ENCODE data around the gene RYR2.

RYR2 gene

GRCh38 chr1:237527761-237528160, 485.8 kb downstream of the RYR2 start:
- Histone ChIP-seq H3K36me3 (ENCODE audit: control insufficient read depth, insufficient read depth, low read length) (no peaks in the 10 kb centered on the region), H3K4me3 (ENCODE audit: insufficient read depth, low read depth, low read length, poor library complexity, severe bottlenecking) (no peak overlapping the region), H3K27ac (ENCODE audit: insufficient read depth, low read length, poor library complexity, severe bottlenecking) (no peak overlapping the region), H3K9me3 (ENCODE audit: control insufficient read depth, low read length) (no peaks in the 10 kb centered on the region), H3K27me3 (replicated peaks; ENCODE audit: control insufficient read depth, insufficient read depth, low read length, poor library complexity, severe bottlenecking) (no peaks in the 10 kb centered on the region), H3K4me1 (ENCODE audit: control insufficient read depth, insufficient read depth, low read length, poor library complexity, severe bottlenecking) (no peaks in the 10 kb centered on the region)
- DNase-seq, result no peak

- H3K4me3 ChIP-seq (ENCODE audit: insufficient read depth, low read depth, low read length, poor library complexity, severe bottlenecking), result no peak overlapping the region
- no peaks in the 10 kb centered on the region for H3K36me3 ChIP-seq (ENCODE audit: control insufficient read depth, insufficient read depth, low read length)
- no peak for DNase-seq
- H3K9me3 ChIP-seq (ENCODE audit: control insufficient read depth, low read length), result no peaks in the 10 kb centered on the region
- H3K27ac ChIP-seq (ENCODE audit: insufficient read depth, low read length, poor library complexity, severe bottlenecking), result no peak overlapping the region
- H3K27me3 ChIP-seq (replicated peaks; ENCODE audit: control insufficient read depth, insufficient read depth, low read length, poor library complexity, severe bottlenecking), result no peaks in the 10 kb centered on the region
- no peaks in the 10 kb centered on the region for H3K4me1 ChIP-seq (ENCODE audit: control insufficient read depth, insufficient read depth, low read length, poor library complexity, severe bottlenecking)
Measured at GRCh38 chr1:237528545-237528944, 486.6 kb downstream of the RYR2 start.

GRCh38 chr1:237539055-237539454, 497.1 kb downstream of the RYR2 start:
- no peak overlapping the region for H3K4me3 ChIP-seq (ENCODE audit: insufficient read depth, low read depth, low read length, poor library complexity, severe bottlenecking)
- no peak overlapping the region for H3K27ac ChIP-seq (ENCODE audit: insufficient read depth, low read length, poor library complexity, severe bottlenecking)
- no peaks in the 10 kb centered on the region for H3K4me1 ChIP-seq (ENCODE audit: control insufficient read depth, insufficient read depth, low read length, poor library complexity, severe bottlenecking)
- no peaks in the 10 kb centered on the region for H3K36me3 ChIP-seq (ENCODE audit: control insufficient read depth, insufficient read depth, low read length)
- no peaks in the 10 kb centered on the region for H3K27me3 ChIP-seq (replicated peaks; ENCODE audit: control insufficient read depth, insufficient read depth, low read length, poor library complexity, severe bottlenecking)
- no peaks in the 10 kb centered on the region for H3K9me3 ChIP-seq (ENCODE audit: control insufficient read depth, low read length)
- no peak for DNase-seq

GRCh38 chr1:237542525-237543418, 500.8 kb downstream of the RYR2 start:
- no peak for DNase-seq
- no peaks in the 10 kb centered on the region for H3K36me3 ChIP-seq (ENCODE audit: control insufficient read depth, insufficient read depth, low read length)
- no peaks in the 10 kb centered on the region for H3K9me3 ChIP-seq (ENCODE audit: control insufficient read depth, low read length)
- no peaks in the 10 kb centered on the region for H3K4me1 ChIP-seq (ENCODE audit: control insufficient read depth, insufficient read depth, low read length, poor library complexity, severe bottlenecking)
- H3K4me3 ChIP-seq (ENCODE audit: insufficient read depth, low read depth, low read length, poor library complexity, severe bottlenecking), result no peak overlapping the region
- H3K27me3 ChIP-seq (replicated peaks; ENCODE audit: control insufficient read depth, insufficient read depth, low read length, poor library complexity, severe bottlenecking), result no peaks in the 10 kb centered on the region
- H3K27ac ChIP-seq (ENCODE audit: insufficient read depth, low read length, poor library complexity, severe bottlenecking), result no peak overlapping the region

GRCh38 chr1:237553078-237553477, 511.1 kb downstream of the RYR2 start:
- Histone ChIP-seq H3K27ac (ENCODE audit: insufficient read depth, low read length, poor library complexity, severe bottlenecking) (no peak overlapping the region), H3K36me3 (ENCODE audit: control insufficient read depth, insufficient read depth, low read length) (no peaks in the 10 kb centered on the region), H3K9me3 (ENCODE audit: control insufficient read depth, low read length) (no peaks in the 10 kb centered on the region), H3K4me1 (ENCODE audit: control insufficient read depth, insufficient read depth, low read length, poor library complexity, severe bottlenecking) (no peaks in the 10 kb centered on the region), H3K27me3 (replicated peaks; ENCODE audit: control insufficient read depth, insufficient read depth, low read length, poor library complexity, severe bottlenecking) (no peaks in the 10 kb centered on the region), H3K4me3 (ENCODE audit: insufficient read depth, low read depth, low read length, poor library complexity, severe bottlenecking) (no peak overlapping the region)
- no peak for DNase-seq

GRCh38 chr1:237556911-237557310, 514.9 kb downstream of the RYR2 start:
- no peak overlapping the region for H3K4me3 ChIP-seq (ENCODE audit: insufficient read depth, low read depth, low read length, poor library complexity, severe bottlenecking)
- H3K4me1 ChIP-seq (ENCODE audit: control insufficient read depth, insufficient read depth, low read length, poor library complexity, severe bottlenecking), result no peaks in the 10 kb centered on the region
- H3K36me3 ChIP-seq (ENCODE audit: control insufficient read depth, insufficient read depth, low read length), result no peaks in the 10 kb centered on the region
- H3K27ac ChIP-seq (ENCODE audit: insufficient read depth, low read length, poor library complexity, severe bottlenecking), result no peak overlapping the region
- no peaks in the 10 kb centered on the region for H3K9me3 ChIP-seq (ENCODE audit: control insufficient read depth, low read length)
- no peak for DNase-seq
- no peaks in the 10 kb centered on the region for H3K27me3 ChIP-seq (replicated peaks; ENCODE audit: control insufficient read depth, insufficient read depth, low read length, poor library complexity, severe bottlenecking)

GRCh38 chr1:237562242-237562823, 520.3 kb downstream of the RYR2 start:
- Histone ChIP-seq H3K4me1 (ENCODE audit: control insufficient read depth, insufficient read depth, low read length, poor library complexity, severe bottlenecking) (no peaks in the 10 kb centered on the region), H3K27ac (ENCODE audit: insufficient read depth, low read length, poor library complexity, severe bottlenecking) (no peak overlapping the region), H3K36me3 (ENCODE audit: control insufficient read depth, insufficient read depth, low read length) (no peaks in the 10 kb centered on the region), H3K27me3 (replicated peaks; ENCODE audit: control insufficient read depth, insufficient read depth, low read length, poor library complexity, severe bottlenecking) (no peaks in the 10 kb centered on the region), H3K9me3 (ENCODE audit: control insufficient read depth, low read length) (no peaks in the 10 kb centered on the region), H3K4me3 (ENCODE audit: insufficient read depth, low read depth, low read length, poor library complexity, severe bottlenecking) (no peak overlapping the region)
- no peak for DNase-seq

GRCh38 chr1:237565236-237565635, 523.3 kb downstream of the RYR2 start:
- H3K4me1 ChIP-seq (ENCODE audit: control insufficient read depth, insufficient read depth, low read length, poor library complexity, severe bottlenecking), result no peaks in the 10 kb centered on the region
- H3K27ac ChIP-seq (ENCODE audit: insufficient read depth, low read length, poor library complexity, severe bottlenecking), result no peak overlapping the region
- no peaks in the 10 kb centered on the region for H3K27me3 ChIP-seq (replicated peaks; ENCODE audit: control insufficient read depth, insufficient read depth, low read length, poor library complexity, severe bottlenecking)
- no peaks in the 10 kb centered on the region for H3K9me3 ChIP-seq (ENCODE audit: control insufficient read depth, low read length)
- H3K4me3 ChIP-seq (ENCODE audit: insufficient read depth, low read depth, low read length, poor library complexity, severe bottlenecking), result no peak overlapping the region
- H3K36me3 ChIP-seq (ENCODE audit: control insufficient read depth, insufficient read depth, low read length), result no peaks in the 10 kb centered on the region
- no peak for DNase-seq

GRCh38 chr1:237566581-237566980, 524.6 kb downstream of the RYR2 start:
- Histone ChIP-seq H3K9me3 (ENCODE audit: control insufficient read depth, low read length) (no peaks in the 10 kb centered on the region), H3K4me1 (ENCODE audit: control insufficient read depth, insufficient read depth, low read length, poor library complexity, severe bottlenecking) (no peaks in the 10 kb centered on the region), H3K36me3 (ENCODE audit: control insufficient read depth, insufficient read depth, low read length) (no peaks in the 10 kb centered on the region), H3K4me3 (ENCODE audit: insufficient read depth, low read depth, low read length, poor library complexity, severe bottlenecking) (no peak overlapping the region), H3K27me3 (replicated peaks; ENCODE audit: control insufficient read depth, insufficient read depth, low read length, poor library complexity, severe bottlenecking) (no peaks in the 10 kb centered on the region), H3K27ac (ENCODE audit: insufficient read depth, low read length, poor library complexity, severe bottlenecking) (no peak overlapping the region)
- DNase-seq, result no peak

- no peak overlapping the region for H3K27ac ChIP-seq (ENCODE audit: insufficient read depth, low read length, poor library complexity, severe bottlenecking)
- no peaks in the 10 kb centered on the region for H3K4me1 ChIP-seq (ENCODE audit: control insufficient read depth, insufficient read depth, low read length, poor library complexity, severe bottlenecking)
- H3K9me3 ChIP-seq (ENCODE audit: control insufficient read depth, low read length), result no peaks in the 10 kb centered on the region
- H3K36me3 ChIP-seq (ENCODE audit: control insufficient read depth, insufficient read depth, low read length), result no peaks in the 10 kb centered on the region
- DNase-seq, result no peak
- H3K4me3 ChIP-seq (ENCODE audit: insufficient read depth, low read depth, low read length, poor library complexity, severe bottlenecking), result no peak overlapping the region
- H3K27me3 ChIP-seq (replicated peaks; ENCODE audit: control insufficient read depth, insufficient read depth, low read length, poor library complexity, severe bottlenecking), result no peaks in the 10 kb centered on the region
Measured at GRCh38 chr1:237568955-237569354, 527.0 kb downstream of the RYR2 start.
